ENCODE data around the gene SMIM28. TPM values are rescaled to one million over a fixed set of nuclear protein-coding genes. Genes with fewer than 3 reads are reported as not detected.

Gene SMIM28
- total and polyA plus RNA-seq, 2 donors (not counting 1 experiment from before 2014, with no cell fraction given) = not detected

- H4K20me1 ChIP-seq (ENCODE audit: control insufficient read depth, extremely low read depth, insufficient read depth, low read length) = no peaks in the 10 kb centered on the region
- no peak overlapping the region for H3K4me2 ChIP-seq (ENCODE audit: extremely low read depth, insufficient read depth, low read length)
- H3K36me3 ChIP-seq (ENCODE audit: control insufficient read depth, insufficient read depth, low read length) = no peaks in the 10 kb centered on the region
- no peak overlapping the region for H2AFZ ChIP-seq (ENCODE audit: low read length)
- peak; percentile 7 to 57 for DNase-seq (ENCODE audit: low read depth in 2 of 2)
- H3K9me3 ChIP-seq (ENCODE audit: control insufficient read depth, insufficient read depth, low read depth, low read length) = no peaks in the 10 kb centered on the region
- no peaks in the 10 kb centered on the region for H3K79me2 ChIP-seq (ENCODE audit: control insufficient read depth, insufficient read depth, low read length)
- H3K27ac ChIP-seq (ENCODE audit: insufficient read depth, low read length) = no peak overlapping the region
- TF ChIP-seq CTCF (conservative IDR thresholded peaks at IDR 0.05 in 1 of 2, IDR thresholded peaks at IDR 0.05 in 1 of 2; ENCODE audit: low read depth in 1 of 2, low read length in 2 of 2) (no peak), EZH2 (IDR thresholded peaks at IDR 0.05; ENCODE audit: low read length, missing control alignments) (no peak)
- H3K4me1 ChIP-seq (ENCODE audit: control insufficient read depth, extremely low read depth, insufficient read depth, low read length) = peaks cover 2% of the 10 kb centered on the region
- no peaks in the 10 kb centered on the region for H3K27me3 ChIP-seq (ENCODE audit: control insufficient read depth, insufficient read depth, low read length)
- H3K4me3 ChIP-seq (replicated peaks in 1 of 4; ENCODE audit: control extremely low read depth in 1 of 4, insufficient read depth in 1 of 4, low read depth in 3 of 4, low read length in 4 of 4) = no peak overlapping the region
- H3K9ac ChIP-seq (ENCODE audit: insufficient read depth, low read length) = no peak overlapping the region
These were observed 19.7 kb downstream of the SMIM28 start for GRCh38 chr6:138397128-138398122.

GRCh38 chr6:138400326-138400725 lies 22.6 kb downstream of the SMIM28 start:
- DNase-seq (ENCODE audit: low read depth in 2 of 2) = peak in 1 of 2 donors; percentile 6
- H2AFZ ChIP-seq (ENCODE audit: low read length) = no peak overlapping the region
- H3K9me3 ChIP-seq (ENCODE audit: control insufficient read depth, insufficient read depth, low read depth, low read length) = no peaks in the 10 kb centered on the region

More at GRCh38 chr6:138400326-138400725, 22.6 kb downstream of the SMIM28 start:
- Histone ChIP-seq H4K20me1 (ENCODE audit: control insufficient read depth, extremely low read depth, insufficient read depth, low read length) (no peaks in the 10 kb centered on the region), H3K9ac (ENCODE audit: insufficient read depth, low read length) (no peak overlapping the region), H3K79me2 (ENCODE audit: control insufficient read depth, insufficient read depth, low read length) (no peaks in the 10 kb centered on the region), H3K4me3 (replicated peaks in 1 of 4; ENCODE audit: control extremely low read depth in 1 of 4, insufficient read depth in 1 of 4, low read depth in 3 of 4, low read length in 4 of 4) (no peak overlapping the region), H3K27me3 (ENCODE audit: control insufficient read depth, insufficient read depth, low read length) (no peaks in the 10 kb centered on the region), H3K36me3 (ENCODE audit: control insufficient read depth, insufficient read depth, low read length) (no peaks in the 10 kb centered on the region), H3K27ac (ENCODE audit: insufficient read depth, low read length) (no peak overlapping the region), H3K4me2 (ENCODE audit: extremely low read depth, insufficient read depth, low read length) (no peak overlapping the region), H3K4me1 (ENCODE audit: control insufficient read depth, extremely low read depth, insufficient read depth, low read length) (peaks cover 2% of the 10 kb centered on the region)
- TF ChIP-seq EZH2 (IDR thresholded peaks at IDR 0.05; ENCODE audit: low read length, missing control alignments) (no peak), CTCF (conservative IDR thresholded peaks at IDR 0.05 in 1 of 2, IDR thresholded peaks at IDR 0.05 in 1 of 2; ENCODE audit: low read depth in 1 of 2, low read length in 2 of 2) (no peak)

All from fibroblast of lung (primary cell).